GM21786 (cell line): ENCODE results near the gene C15orf39.
"Not testable (repeated sequence)": the region's sequence is repeated elsewhere in the genome, so short reads cannot be mapped to it uniquely, and the experiment has no call there.

Source experiments
- ATAC-seq: cut with Tn5 transposase; IDR thresholded peaks from one replicate; pipeline ENCODE4 v1.9.1; 2021; ENCODE audit not compliant: unreplicated experiment

The C15orf39 gene

DNA sequence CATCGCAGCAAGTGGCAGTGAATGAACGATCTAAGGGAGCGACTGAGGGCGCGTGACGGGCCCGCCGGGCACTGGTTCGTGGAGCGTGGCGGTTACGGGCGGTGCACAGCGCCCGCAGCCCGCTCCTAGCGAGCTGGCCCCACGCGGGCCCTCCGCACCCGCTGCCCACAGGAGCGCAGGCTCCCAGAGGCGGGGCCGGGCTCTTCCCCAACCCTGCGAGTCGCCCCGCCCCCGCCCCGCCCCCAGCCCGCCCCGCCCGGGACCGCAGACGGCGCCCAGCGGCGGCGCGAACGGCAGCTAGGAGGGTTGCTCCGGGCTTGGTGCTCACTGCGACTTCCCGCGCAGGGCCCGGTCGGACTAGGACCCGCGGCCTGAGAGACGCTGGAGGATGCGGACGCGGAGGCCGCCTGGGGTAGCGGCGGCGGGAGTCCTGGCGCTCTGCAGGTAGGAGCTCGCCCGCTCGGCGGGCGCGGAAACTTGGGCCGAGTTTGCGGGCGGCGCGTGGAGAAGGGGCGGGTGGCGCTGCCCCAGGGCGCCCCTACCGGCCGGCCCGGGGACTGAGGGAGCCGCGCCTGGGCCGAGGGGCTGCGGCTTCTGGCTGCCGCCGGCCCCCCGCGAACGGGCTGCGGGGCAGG lies at the start of gene C15orf39:
Gene C15orf39 (plus strand): TSS at position 267 of the 635 bp plus-strand sequence. CDS start 4,167 bp downstream, outside the sequence.
- ATAC-seq, result peak; percentile 31

DNA sequence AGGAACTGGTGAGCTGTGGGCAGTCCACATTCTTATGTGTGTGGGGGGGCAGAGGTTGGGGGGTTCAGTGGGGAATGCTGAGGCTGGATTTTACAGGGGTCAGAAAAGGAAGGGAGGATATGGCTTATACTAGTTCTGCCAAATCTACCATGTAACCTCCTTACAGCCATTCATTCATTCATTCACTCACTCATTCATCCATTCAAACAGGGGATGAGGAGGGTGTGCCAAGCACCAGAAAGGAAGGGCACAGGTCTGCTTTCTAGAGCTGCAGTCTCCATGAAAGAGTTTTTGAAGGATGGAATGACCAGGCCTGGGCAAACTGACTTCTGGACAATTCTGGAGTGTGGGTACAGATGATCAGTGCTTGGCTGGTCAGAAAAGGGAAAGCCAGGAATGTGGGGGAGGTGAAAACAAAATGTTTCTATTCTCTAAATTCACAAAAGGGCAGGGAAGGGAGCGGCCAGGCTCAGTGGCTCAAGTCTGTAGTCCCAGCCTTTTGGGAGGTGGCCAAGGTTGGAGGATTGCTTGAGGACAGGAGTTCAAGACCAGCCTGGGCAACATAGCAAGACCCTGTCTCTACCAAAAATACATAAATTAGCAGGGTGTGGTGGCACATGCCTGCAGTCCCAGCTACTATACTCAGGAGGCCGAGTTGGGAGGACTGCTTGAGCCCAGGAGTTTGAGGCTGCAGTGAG lies 49.2 kb upstream of the C15orf39 start:
- no peak for ATAC-seq

- ATAC-seq, result no peak
Observed at GRCh38 chr15:75153087-75153486, 48.6 kb upstream of the C15orf39 start.

- ATAC-seq, result no peak
Observed at GRCh38 chr15:75153565-75154276, 48.0 kb upstream of the C15orf39 start.

DNA sequence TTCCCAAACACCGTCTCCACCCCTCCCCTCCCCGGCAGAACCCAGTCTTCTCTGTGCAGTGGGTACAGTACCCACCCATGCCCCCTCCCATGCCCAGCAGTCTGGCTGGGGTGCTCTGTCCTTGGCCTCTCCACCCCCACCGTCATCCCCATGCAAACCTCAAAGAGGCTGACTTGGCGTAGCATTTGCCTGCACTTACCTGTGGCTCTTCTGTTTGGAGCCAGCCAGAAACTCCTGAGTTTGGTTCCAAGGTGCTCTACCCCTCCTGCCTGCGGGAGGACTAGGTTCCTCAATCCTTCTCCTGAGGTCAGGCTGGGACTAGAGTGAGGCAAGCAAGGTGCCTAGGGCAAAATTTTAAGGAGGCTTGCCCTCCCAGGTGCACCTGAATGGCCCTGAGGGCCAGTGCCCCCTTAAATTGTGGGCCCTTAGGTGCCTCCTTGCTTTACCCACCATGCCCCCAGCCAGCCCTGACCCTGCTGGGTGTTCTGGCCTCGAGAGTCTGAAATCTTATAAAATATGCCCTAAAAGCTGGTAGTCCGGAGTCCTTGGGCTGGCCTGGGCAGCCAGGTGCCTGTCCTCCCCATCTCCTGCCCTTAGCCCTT lies 47.1 kb upstream of the C15orf39 start:
- no peak for ATAC-seq

DNA sequence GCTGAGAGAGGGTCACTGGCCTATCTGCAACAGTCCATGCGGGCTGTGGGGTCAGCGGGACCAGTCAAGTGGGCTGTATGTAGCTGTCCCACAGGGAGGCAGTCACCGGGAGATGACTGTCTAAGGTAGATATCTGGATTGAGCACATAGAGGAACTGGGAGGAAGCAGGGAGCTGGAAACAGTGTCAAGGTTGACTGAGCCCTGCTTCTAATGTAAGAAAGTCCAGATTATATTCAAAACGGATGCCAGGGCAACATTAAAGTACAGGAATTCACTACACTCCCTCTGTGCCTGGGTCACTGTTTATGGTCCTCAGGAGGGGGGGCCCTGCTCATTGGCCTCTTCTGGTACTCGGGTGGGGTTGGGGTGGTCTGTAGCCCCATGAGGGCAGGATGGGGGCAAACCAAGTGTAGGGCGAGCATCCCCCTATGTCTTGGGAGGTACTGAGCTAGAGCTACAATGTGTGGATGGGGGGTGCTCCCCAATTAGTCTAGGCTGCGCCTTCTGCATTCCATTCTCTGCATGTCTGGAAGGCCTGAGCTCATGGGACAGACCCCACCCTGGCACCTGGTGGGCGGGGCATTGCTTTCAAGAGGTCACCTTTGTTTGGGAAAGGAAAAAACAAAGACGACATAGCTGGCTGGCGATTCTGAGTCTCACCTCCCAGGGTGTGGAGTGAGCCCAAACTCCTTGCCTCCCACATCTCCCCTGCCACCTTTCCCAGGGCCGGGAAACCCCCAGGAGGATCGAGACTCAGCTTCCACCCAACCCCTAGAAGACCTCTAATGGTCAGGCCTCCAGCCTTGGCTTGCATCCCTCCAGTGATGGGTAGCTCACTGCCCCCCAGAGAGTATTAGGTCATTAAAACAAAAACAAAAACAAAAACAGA lies 45.1 kb upstream of the C15orf39 start:
- no peak for ATAC-seq

DNA sequence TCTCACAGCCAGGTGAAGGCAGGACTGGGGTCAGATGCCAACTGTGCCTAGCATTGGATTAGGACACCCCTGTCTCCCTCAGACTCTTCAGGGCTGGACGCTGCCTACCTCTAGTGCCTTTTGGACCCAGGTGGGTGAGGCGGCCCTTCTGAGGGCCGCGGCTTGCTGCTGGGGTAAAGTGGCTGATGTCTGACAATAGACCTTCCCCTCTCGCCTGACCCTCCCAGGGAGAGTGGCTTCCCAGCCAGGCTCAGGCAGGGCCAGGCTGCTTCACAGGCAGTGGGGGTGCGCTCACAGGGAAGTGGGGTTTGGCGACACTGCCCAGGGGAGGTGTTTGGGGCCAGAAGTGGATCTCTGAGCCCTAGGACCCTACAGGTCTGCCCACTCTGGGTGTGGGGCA lies 43.3 kb upstream of the C15orf39 start:
- ATAC-seq, result no peak

DNA sequence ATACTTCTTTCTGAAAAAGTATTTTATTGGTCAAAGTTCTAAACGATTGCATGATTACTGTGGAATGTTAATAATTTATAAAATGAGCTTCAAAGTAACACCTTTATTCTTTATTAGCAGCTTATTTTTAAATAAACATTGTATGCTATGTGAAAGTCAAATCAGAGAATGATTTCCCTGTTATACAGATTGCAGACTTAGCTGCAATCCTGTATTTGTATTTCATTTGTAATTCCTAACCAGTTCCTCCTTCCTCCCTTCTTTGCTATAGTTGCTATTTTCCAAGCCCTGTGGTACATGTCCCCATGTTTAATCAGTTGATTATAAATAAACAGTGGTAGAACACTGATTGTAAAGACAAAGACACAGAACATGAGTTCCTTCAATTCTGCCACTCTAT lies 42.4 kb upstream of the C15orf39 start:
- no peak for ATAC-seq

- no peak for ATAC-seq
Observed at GRCh38 chr15:75161106-75161916, 40.4 kb upstream of the C15orf39 start.

DNA sequence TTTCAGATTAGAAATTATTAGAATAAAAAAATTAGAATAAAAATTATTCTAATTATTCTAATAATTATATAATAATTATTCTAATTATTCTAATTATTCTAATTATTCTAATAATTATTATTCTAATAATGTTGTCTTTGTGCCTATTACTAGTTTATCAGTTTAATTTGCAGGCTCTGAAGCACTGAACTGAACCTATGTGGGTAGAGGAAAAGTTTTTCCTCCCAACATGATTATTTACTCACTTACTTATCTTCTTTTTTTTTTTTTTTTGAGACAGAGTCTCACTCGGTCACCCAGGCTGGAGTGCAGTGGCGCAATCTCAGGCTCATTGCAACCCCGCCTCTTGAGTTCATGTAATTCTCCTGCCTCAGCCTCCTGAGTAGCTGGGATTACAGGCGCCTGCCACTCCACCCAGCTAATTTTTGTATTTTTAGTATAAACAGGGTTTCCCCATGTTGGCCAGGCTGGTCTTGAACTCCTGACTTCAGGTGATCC lies 39.7 kb upstream of the C15orf39 start:
- no peak for ATAC-seq

DNA sequence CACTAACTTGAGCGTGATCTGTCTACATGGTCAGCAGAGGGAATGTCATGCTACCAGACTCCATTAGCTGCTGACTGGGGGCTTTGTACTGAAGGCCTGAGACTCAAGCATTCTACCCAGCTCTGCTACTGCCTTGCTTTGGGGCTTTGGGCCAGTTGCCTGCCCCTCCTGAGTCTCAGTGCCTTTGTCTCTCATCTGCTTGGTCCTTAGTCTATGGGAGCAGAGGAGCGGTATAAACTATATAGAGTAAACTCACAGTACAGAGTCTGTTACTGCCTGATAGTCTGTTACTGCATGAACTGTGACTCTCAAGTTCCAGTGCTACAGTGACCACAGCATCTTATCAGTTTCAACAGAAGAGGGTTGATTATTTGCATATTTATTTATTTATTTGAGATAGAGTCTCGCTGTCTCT lies 38.5 kb upstream of the C15orf39 start:
- no peak for ATAC-seq

- ATAC-seq, result no peak
Observed at GRCh38 chr15:75164625-75165350, 36.9 kb upstream of the C15orf39 start.

- not testable (repeated sequence) for ATAC-seq
Observed at GRCh38 chr15:75166489-75167063, 35.1 kb upstream of the C15orf39 start.

DNA sequence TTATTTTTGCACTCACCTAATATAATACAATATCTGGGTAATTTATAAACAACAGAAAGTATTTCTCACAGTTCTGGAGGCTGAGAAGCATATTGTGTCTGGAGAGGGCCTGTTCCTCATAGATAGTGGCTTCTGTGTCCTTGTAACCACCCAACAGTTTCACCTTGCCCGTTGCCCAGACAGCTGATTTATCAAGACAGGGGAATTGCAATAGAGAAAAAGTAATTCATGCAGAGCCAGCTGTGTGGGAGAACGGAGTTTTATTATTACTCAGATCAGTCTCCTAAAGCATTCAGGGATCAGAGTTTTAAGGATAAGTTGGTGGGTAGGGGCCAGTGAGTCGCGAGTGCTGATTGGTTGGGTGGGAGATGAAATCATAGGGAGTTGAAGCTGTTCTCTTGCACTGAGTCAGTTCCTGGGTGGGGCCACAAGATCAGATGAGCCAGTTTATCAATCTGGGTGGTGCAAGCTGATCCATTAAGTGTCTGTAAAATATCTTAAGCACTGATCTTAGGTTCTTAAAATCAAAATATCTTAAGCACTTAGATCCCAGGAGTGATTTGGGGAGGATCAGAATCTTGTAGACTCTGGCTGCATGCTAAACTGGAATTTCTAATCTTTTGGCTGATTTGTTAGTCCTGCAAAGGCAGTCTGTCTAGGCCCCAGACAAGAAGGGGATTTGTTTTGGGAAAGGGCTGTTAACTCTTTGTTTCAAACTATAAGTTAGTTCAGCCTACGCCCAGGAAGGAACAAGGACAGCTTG lies 33.9 kb upstream of the C15orf39 start:
- no peak for ATAC-seq

- ATAC-seq, result no peak
Observed at GRCh38 chr15:75168374-75168773, 33.3 kb upstream of the C15orf39 start.

- no peak for ATAC-seq
Observed at GRCh38 chr15:75170203-75170602, 31.5 kb upstream of the C15orf39 start.

DNA sequence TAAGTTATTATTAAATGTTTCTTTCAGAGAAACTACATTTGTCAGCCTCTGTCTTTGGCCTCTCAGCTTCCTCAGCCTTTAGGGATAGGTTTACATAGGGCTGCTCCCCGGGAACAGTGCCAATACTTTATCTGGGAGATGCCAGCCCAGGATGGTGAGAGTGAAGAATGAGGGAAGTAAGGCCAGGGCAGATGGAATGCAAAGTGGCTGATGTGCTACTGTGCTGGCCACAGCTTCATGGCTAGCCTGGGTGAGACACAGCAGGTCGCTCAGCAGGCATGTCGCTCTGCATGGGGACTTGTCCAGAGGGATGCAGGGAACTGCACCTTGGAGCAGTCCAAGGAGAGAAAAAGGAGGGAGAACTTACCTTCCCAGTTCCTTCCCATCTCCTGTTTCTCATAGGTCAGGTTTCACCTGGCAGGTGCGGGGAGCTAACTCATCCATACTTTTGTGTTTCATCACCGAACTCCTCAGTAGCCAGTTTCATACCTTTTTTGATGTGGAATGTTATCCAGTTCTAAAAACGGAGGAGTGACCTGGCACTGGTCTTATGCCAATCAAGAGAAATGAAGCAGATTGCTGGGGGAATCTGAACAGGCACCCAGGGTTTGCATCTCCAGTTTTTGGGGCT lies 30.9 kb upstream of the C15orf39 start:
- no peak for ATAC-seq
